CD4-positive, alpha-beta memory T cell (primary cell): ENCODE results near the gene PPP1R1B. TPM values are rescaled to one million over a fixed set of nuclear protein-coding genes. Genes with fewer than 3 reads are reported as not detected.

Source experiments
- CTCF ChIA-PET: fragments of 350-600 bp; sonication (Branson Sonifier 250); formaldehyde crosslinking; loops from one replicate; lab custom pipeline; 2021; ENCODE audit warnings: inconsistent platforms; ENCODE audit not compliant: partially characterized antibody; lab: Charles Lee
- POLR2A ChIA-PET: fragments of 350-600 bp; sonication (Branson Sonifier 250); formaldehyde crosslinking; loops from one replicate; lab custom pipeline; 2021; ENCODE audit not compliant: partially characterized antibody; lab: Charles Lee
- DNase-seq, 5 donors: peaks; one replicate each; pipeline versions ENCODE4 v3.0.0 to v3.0.0-alpha.2; 2020 to 2022; ENCODE audit warnings: mixed read lengths in 1 of 5
- H3K27ac ChIP-seq: one replicate; pipeline ENCODE4 v1.7.0; 2013; ENCODE audit warnings: low read depth, low read length
- H3K27me3 ChIP-seq: 2 replicates; pipeline ENCODE4 v1.7.0; 2013; ENCODE audit warnings: mild to moderate bottlenecking, low read length, moderate library complexity; ENCODE audit not compliant: insufficient read depth
- H3K36me3 ChIP-seq: 2 replicates; pipeline ENCODE4 v1.7.0; 2013; ENCODE audit warnings: mild to moderate bottlenecking, low read length, moderate library complexity; ENCODE audit not compliant: insufficient read depth
- H3K4me1 ChIP-seq: 2 replicates; pipeline ENCODE4 v1.7.0; 2013; ENCODE audit warnings: mild to moderate bottlenecking, low read length, moderate library complexity; ENCODE audit not compliant: insufficient read depth
- H3K4me3 ChIP-seq, 2 donors: one replicate each; pipeline ENCODE4 v1.7.0; 2013; ENCODE audit warnings: low read length in 2 of 2, mild to moderate bottlenecking in 1 of 2
- H3K9me3 ChIP-seq, 2 donors: one replicate each; pipeline ENCODE4 v1.7.0; 2013; ENCODE audit warnings: low read length in 2 of 2, control low read depth in 1 of 2; ENCODE audit not compliant: control insufficient read depth in 1 of 2
- H3K27ac Mint-ChIP-seq, 7 donors: one replicate each; pipeline ENCODE4 v1.8.0; 2020 to 2021; ENCODE audit warnings: mixed read lengths in 7 of 7, mild to moderate bottlenecking in 6 of 7, inconsistent platforms in 3 of 7, moderate library complexity in 3 of 7
- H3K27me3 Mint-ChIP-seq, 2 donors: one replicate each; pipeline ENCODE4 v1.8.0; 2020 to 2021; ENCODE audit warnings: mixed read lengths in 2 of 2
- H3K36me3 Mint-ChIP-seq, 2 donors: one replicate each; pipeline ENCODE4 v1.8.0; 2020 to 2021; ENCODE audit warnings: mixed read lengths in 2 of 2, inconsistent platforms in 1 of 2, mild to moderate bottlenecking in 1 of 2
- H3K4me1 Mint-ChIP-seq, 4 donors: one replicate each; pipeline ENCODE4 v1.8.0; 2020 to 2021; ENCODE audit warnings: mixed read lengths in 4 of 4, mild to moderate bottlenecking in 1 of 4
- H3K4me3 Mint-ChIP-seq, 8 donors: one replicate each; pipeline ENCODE4 v1.8.0; 2020 to 2021; ENCODE audit warnings: mixed read lengths in 8 of 8, mild to moderate bottlenecking in 7 of 8, moderate library complexity in 6 of 8, inconsistent platforms in 3 of 8
- H3K9me3 Mint-ChIP-seq, 8 donors: one replicate each; pipeline ENCODE4 v1.8.0; 2020 to 2021; ENCODE audit warnings: mixed read lengths in 8 of 8, mild to moderate bottlenecking in 5 of 8, inconsistent platforms in 3 of 8, moderate library complexity in 1 of 8
- intact Hi-C: fragments of 100-400 bp; cut with micrococcal nuclease; formaldehyde crosslinking; loops from one replicate; pipeline ENCODE4 v1.15.1; 2023
- polyA plus RNA-seq, 2 donors: library from polyadenylated mRNA; unstranded; fragments of 300-500 nt; fragmentation: Illumina TruSeq; gene quantifications; one replicate each; pipeline ENCODE4 v1.2.3, GENCODE V29; 2021
- total RNA-seq, 2 experiments: library from RNA; stranded (reverse); gene quantifications; one replicate each; pipeline ENCODE4 v1.2.3, GENCODE V29; 2021

PPP1R1B gene
- total and polyA plus RNA-seq, 4 experiments from 2014 or later: not detected

DNA sequence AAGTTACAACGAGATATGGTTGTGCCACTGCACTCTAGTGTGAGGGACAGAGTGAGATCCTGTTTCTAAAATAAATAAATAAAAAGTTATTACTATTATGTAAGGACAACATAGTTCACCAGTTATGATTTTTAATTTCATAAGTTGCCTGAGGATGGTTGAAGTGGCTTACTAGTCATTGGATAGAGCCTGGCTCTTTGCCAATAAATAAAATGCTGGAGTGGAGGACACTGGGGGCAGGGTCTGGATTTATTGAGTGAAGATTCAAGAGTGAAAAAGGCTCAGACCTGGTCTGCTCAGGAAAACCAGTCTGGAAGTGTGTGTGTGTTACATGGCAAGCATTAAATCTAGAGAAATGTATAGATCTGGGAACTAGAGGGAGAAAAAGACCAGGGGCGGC lies 12.3 kb downstream of the PPP1R1B start:
- POLR2A ChIA-PET: interaction anchor here (1.0 to 1.5 kb wide), 3 partner anchors 14 to 115 kb away, joined by 3 read pairs; no protein-coding TSS in a partner anchor

DNA sequence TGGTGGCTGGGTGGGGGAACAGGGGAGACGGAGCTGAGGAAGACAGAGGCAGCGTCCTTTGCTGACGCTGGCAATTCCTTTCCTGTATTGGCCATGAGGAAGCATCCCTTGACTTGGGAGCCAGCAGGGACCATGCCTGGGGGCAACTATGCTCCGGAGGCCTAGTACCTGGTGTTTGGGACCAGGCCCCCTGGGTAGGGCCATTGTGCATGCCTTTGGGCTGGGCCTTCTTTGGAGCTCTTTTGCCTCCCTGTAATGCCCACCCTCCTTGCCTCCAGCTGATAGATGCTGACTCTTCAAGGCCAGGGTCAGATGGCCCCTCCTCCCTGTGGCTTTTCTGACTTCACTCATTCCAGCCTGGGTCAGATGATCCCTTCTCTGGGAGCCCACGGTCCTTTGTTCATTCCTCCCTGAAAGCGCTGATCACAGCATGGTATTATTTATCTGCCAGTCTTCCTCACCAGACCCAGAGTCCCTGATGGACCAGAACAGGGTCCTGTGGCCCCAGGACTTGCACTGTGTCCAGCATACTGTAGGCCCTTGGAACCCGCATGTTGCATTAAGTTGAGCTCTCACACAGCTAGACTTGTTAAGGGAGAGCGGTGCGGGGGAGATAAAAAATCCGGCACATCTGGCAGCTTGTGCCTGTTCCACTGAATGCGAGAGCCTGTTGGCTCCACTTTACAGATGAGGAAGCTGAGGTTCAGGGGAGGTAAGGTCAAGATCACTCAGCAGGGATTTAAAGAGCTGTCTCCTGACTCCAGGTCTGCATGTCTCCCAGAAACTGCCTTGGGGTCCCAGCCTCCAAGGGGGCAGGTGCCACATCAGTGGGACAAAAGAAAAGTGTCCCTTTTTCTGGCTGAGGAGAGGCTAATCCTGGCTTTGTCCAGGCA lies 13.1 kb downstream of the PPP1R1B start:
- peak overlapping the region in 7 of 8 donors; percentile 17 to 64 (median 50) for H3K4me3 Mint-ChIP-seq
- Histone ChIP-seq H3K27ac (no peak overlapping the region), H3K4me1 (peaks cover 75% of the 10 kb centered on the region), H3K4me3 (no peak overlapping the region), H3K36me3 (no peaks in the 10 kb centered on the region), H3K9me3 (no peaks in the 10 kb centered on the region), H3K27me3 (no peaks in the 10 kb centered on the region)
- intact Hi-C loops: loop anchor here (5.0 kb wide), 3 partner anchors 47 to 342 kb away; partner anchors contain the start of genes IKZF3, PGAP3 and PSMD3
- no peaks in the 10 kb centered on the region for H3K27me3 Mint-ChIP-seq
- ChIA-PET CTCF (interaction anchor here (1.4 to 6.9 kb wide), 4 partner anchors 13 to 28 kb away, joined by 3 to 67 read pairs (median 29); partner anchors contain the start of gene PNMT), POLR2A (interaction anchor here (1.0 to 1.5 kb wide), 3 partner anchors 13 to 114 kb away, joined by 3 read pairs; no protein-coding TSS in a partner anchor)
- H3K36me3 Mint-ChIP-seq: peaks cover 0 to 17% of the 10 kb centered on the region in 2 donors
- peak overlapping the region in 6 of 7 donors; percentile 4 to 68 (median 32) for H3K27ac Mint-ChIP-seq
- peaks cover 40 to 82% (median 63%) of the 10 kb centered on the region in 4 donors for H3K4me1 Mint-ChIP-seq
- H3K9me3 Mint-ChIP-seq: no peaks in the 10 kb centered on the region
- DNase-seq: no peak

More for the DNA sequence above, 12.3 kb downstream of the PPP1R1B start:
- Mint-ChIP-seq H3K4me1 (peaks cover 43 to 79% (median 64%) of the 10 kb centered on the region in 4 donors), H3K36me3 (peaks cover 0 to 17% of the 10 kb centered on the region in 2 donors), H3K27ac (peak overlapping the region in 6 of 7 donors; percentile 4 to 97 (median 32)), H3K4me3 (peak overlapping the region in 7 of 8 donors; percentile 9 to 97 (median 57)), H3K9me3 (no peaks in the 10 kb centered on the region), H3K27me3 (no peaks in the 10 kb centered on the region)
- Histone ChIP-seq H3K9me3 (no peaks in the 10 kb centered on the region), H3K4me3 (no peak overlapping the region), H3K27me3 (no peaks in the 10 kb centered on the region), H3K4me1 (peaks cover 80% of the 10 kb centered on the region), H3K27ac (no peak overlapping the region), H3K36me3 (no peaks in the 10 kb centered on the region)
- intact Hi-C loops: loop anchor here (5.0 kb wide), 3 partner anchors 48 to 343 kb away; partner anchors contain the start of genes IKZF3, PGAP3 and PSMD3
- no peak for DNase-seq
- CTCF ChIA-PET: interaction anchor here (1.1 to 6.9 kb wide), 6 partner anchors 10 to 114 kb away, joined by 3 to 67 read pairs (median 5); partner anchors contain the start of gene PNMT

GRCh38 chr17:39640591-39641031 lies 13.9 kb downstream of the PPP1R1B start:
- Mint-ChIP-seq H3K4me1 (peaks cover 43 to 90% (median 65%) of the 10 kb centered on the region in 4 donors), H3K27ac (peak overlapping the region in 2 of 7 donors; percentile 41 to 83), H3K4me3 (peak overlapping the region in 3 of 8 donors; percentile 25 to 41 (median 29)), H3K27me3 (no peaks in the 10 kb centered on the region), H3K9me3 (no peaks in the 10 kb centered on the region), H3K36me3 (peaks cover 0 to 19% of the 10 kb centered on the region in 2 donors)
- Histone ChIP-seq H3K27me3 (no peaks in the 10 kb centered on the region), H3K4me3 (no peak overlapping the region), H3K9me3 (no peaks in the 10 kb centered on the region), H3K4me1 (peaks cover 74% of the 10 kb centered on the region), H3K27ac (no peak overlapping the region), H3K36me3 (no peaks in the 10 kb centered on the region)
- intact Hi-C loops: no loop called here
- POLR2A ChIA-PET: interaction anchor here (1.5 kb wide), 1 partner anchor 89 kb away, joined by 3 read pairs; no protein-coding TSS in a partner anchor
- CTCF ChIA-PET: interaction anchor here (1.0 to 6.9 kb wide), 5 partner anchors 12 to 28 kb away, joined by 3 to 67 read pairs (median 5); partner anchors contain the start of gene PNMT
- no peak for DNase-seq

GRCh38 chr17:39641097-39641496 lies 14.3 kb downstream of the PPP1R1B start:
- H3K9me3 ChIP-seq: no peaks in the 10 kb centered on the region
- intact Hi-C loops: no loop called here
- ChIA-PET CTCF (interaction anchor here (0.7 to 6.9 kb wide), 4 partner anchors 11 to 190 kb away, joined by 3 to 67 read pairs (median 28); no protein-coding TSS in a partner anchor), POLR2A (no interaction called here)
- Mint-ChIP-seq H3K4me1 (peaks cover 43 to 88% (median 65%) of the 10 kb centered on the region in 4 donors), H3K27me3 (no peaks in the 10 kb centered on the region), H3K27ac (peak overlapping the region in 3 of 7 donors; percentile 12 to 83 (median 25)), H3K4me3 (peak overlapping the region in 3 of 8 donors; percentile 21 to 55 (median 41)), H3K36me3 (peaks cover 0 to 19% of the 10 kb centered on the region in 2 donors), H3K9me3 (no peaks in the 10 kb centered on the region)
- H3K4me3 ChIP-seq: no peak overlapping the region
- no peak overlapping the region for H3K27ac ChIP-seq
- H3K27me3 ChIP-seq: no peaks in the 10 kb centered on the region
- peaks cover 73% of the 10 kb centered on the region for H3K4me1 ChIP-seq
- no peak for DNase-seq
- H3K36me3 ChIP-seq: no peaks in the 10 kb centered on the region

GRCh38 chr17:39641883-39642282 lies 15.1 kb downstream of the PPP1R1B start:
- peak overlapping the region in 1 of 8 donors; percentile 24 for H3K4me3 Mint-ChIP-seq
- CTCF ChIA-PET: interaction anchor here (0.7 to 6.9 kb wide), 3 partner anchors 11 to 190 kb away, joined by 4 to 67 read pairs (median 53); no protein-coding TSS in a partner anchor
- Histone ChIP-seq H3K27ac (no peak overlapping the region), H3K27me3 (no peaks in the 10 kb centered on the region), H3K4me1 (peaks cover 66% of the 10 kb centered on the region), H3K36me3 (no peaks in the 10 kb centered on the region), H3K4me3 (no peak overlapping the region), H3K9me3 (no peaks in the 10 kb centered on the region)
- intact Hi-C loops: no loop called here
- H3K27ac Mint-ChIP-seq: peak overlapping the region in 4 of 7 donors; percentile 38 to 76 (median 62)
- no peaks in the 10 kb centered on the region for H3K27me3 Mint-ChIP-seq
- POLR2A ChIA-PET: no interaction called here
- DNase-seq: peak in 1 of 5 donors; percentile 1
- H3K9me3 Mint-ChIP-seq: no peaks in the 10 kb centered on the region
- peaks cover 0 to 19% of the 10 kb centered on the region in 2 donors for H3K36me3 Mint-ChIP-seq
- peaks cover 43 to 87% (median 61%) of the 10 kb centered on the region in 4 donors for H3K4me1 Mint-ChIP-seq

DNA sequence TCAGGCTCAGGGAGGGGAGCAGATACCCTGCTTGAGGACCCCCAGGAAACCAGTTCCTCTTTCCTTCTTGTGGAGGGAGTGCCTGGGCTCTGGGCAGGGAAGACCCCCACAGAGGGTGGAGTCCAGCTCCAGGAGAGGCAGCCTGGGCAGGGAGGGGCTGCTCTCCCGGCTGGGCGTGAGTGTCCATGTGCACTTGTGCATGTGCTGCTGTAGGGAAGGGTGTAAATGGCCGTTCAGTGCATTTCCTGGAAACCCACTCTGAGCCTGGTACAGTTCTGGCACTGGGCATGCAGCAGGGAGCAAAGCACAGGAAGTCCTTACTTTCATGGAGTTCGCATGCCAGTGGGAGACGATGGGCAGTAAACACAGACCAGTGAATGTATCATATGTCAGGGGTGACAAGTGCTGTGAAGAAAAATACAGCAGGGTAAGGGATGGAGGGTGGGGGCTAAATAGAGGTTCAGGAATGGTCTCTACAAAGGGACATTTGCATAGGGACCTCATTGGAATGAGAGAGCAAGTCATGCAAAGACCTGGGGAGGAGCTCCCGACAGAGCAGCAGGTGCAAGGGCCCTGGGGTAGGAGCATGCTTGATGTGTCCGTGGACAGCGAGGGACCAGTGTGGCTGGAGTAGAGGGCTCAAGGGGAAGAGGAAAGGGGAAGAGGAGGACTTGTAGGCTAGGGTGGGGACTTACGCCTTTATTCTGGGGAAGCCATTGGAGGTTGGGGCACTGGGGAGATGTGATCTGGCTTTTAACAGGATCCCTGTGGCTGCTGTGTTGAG lies 15.7 kb downstream of the PPP1R1B start:
- no peaks in the 10 kb centered on the region for H3K27me3 Mint-ChIP-seq
- no peak overlapping the region for H3K4me3 Mint-ChIP-seq
- no peaks in the 10 kb centered on the region for H3K36me3 ChIP-seq
- intact Hi-C loops: no loop called here
- H3K36me3 Mint-ChIP-seq: peaks cover 0 to 16% of the 10 kb centered on the region in 2 donors
- H3K9me3 ChIP-seq: no peaks in the 10 kb centered on the region
- no peak overlapping the region for H3K4me3 ChIP-seq
- peaks cover 42 to 86% (median 58%) of the 10 kb centered on the region in 4 donors for H3K4me1 Mint-ChIP-seq
- DNase-seq: peak in 1 of 5 donors; percentile 10
- CTCF ChIA-PET: interaction anchor here (2.9 to 6.9 kb wide), 3 partner anchors 8 to 22 kb away, joined by 12 to 67 read pairs (median 53); no protein-coding TSS in a partner anchor
- POLR2A ChIA-PET: no interaction called here
- no peak overlapping the region for H3K27ac ChIP-seq
- H3K27ac Mint-ChIP-seq: peak overlapping the region in 5 of 7 donors; percentile 32 to 82 (median 67)
- H3K27me3 ChIP-seq: no peaks in the 10 kb centered on the region
- peaks cover 70% of the 10 kb centered on the region for H3K4me1 ChIP-seq
- H3K9me3 Mint-ChIP-seq: no peaks in the 10 kb centered on the region
